GM18868 (cell line): ENCODE results near the gene PLEKHG1.

Source experiments
- ATAC-seq: cut with Tn5 transposase; IDR thresholded peaks from one replicate; pipeline ENCODE4 v1.9.1; 2021; ENCODE audit warnings: mild to moderate bottlenecking, moderate library complexity; ENCODE audit not compliant: unreplicated experiment

Gene PLEKHG1

DNA sequence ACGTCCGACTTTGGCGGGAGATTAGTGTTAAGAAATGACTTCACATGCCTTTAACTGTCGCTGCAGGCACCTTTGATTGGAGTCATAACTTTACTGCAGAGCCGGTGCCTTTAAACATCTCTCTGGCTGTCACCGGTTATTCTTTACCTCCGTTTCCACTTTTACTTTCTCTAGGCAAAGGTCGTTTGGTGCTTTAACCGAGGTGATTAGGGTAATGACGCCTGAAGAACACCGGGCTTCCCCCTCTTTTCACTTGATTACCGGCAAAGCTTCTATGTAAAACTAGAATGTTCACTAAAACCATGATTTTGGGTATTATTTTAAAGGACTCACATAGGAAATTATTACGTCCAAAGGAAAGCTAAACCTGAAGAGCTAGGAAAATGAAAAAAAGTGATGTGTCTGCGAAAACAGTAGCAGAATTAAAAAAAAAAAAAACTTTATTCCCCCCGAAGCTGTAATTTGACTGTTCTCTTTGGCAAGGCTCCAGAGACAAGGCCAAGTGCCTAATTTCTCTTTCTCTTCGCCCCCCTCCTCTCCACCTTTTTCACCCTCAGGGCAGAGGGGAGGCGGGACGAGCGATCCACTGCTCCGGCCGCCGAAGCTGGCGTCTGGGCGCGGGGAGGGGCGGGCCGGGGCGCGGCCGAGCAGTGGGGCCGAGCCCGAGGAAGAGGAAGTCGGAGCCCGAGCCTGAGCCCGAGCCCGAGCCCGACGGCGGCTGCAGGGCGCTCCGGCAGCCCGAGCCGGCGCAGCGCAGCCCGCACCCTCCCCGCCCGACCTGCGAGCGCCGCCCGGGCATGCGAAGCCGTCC is at the start of gene PLEKHG1:
PLEKHG1 (plus strand) TSS at position 687 of the 811 bp plus-strand sequence. CDS start 133,797 bp downstream, outside the sequence.
- ATAC-seq: peak; percentile 74

DNA sequence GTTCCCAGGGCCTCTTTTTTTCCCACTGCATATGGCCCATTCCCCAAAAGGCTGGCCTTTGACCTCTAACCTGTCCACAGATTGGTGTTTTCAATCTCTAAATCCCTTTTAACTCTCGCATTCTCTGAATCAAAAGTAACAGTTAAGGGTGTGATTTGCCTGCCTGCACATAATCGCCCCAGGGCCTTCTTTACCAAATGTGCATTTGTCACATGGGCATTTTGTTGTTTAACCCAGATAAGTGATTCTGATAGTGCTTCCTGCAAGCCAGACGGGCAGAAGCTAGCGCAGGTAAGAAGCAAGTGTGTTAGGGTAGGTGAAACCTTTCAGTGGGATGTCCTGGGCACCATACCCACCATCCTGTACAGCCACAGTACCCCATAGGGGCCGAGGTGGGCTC is 49.4 kb upstream of the PLEKHG1 start:
- ATAC-seq: no peak

DNA sequence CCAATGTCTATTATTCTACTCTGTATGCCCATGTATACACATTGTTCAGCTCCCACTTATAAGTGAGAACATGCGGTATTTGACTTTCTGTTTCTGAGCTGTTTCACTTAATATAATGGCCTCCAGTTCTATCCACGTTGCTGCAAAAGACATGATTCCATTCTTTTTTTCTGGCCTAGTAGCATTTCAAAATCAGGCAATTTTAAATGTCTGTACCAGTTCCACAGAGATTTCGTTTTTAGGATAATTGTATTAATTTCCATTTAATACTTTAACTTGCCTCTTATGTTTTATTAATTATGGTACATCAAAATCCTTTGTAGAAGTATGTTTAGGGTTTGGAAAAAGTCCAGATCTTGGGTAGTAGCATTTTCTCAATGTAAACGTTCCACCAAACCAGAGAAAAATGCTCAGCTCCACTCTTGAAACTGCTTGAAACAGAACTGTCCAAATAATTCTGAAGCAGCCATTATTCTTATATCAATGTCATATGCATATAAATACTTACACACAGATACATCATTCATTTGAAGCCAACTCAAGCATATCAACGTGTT is 42.6 kb upstream of the PLEKHG1 start:
- ATAC-seq: no peak

GRCh38 chr6:150560004-150560883 is 39.4 kb upstream of the PLEKHG1 start:
- no peak for ATAC-seq

DNA sequence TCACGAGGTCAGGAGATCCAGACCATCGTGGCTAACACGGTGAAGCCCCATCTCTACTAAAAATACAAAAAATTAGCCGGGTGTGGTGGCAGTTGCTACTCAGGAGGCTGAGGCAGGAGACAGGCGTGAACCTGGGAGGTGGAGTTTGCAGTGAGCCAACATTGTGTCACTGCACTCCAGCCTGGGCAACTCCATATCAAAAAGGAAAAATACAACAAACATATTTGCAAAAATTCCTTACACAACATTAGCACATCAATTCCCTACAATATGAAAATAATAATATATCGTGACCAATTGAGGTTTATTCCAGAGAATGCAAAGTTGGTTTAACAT is 38.8 kb upstream of the PLEKHG1 start:
- ATAC-seq: no peak

DNA sequence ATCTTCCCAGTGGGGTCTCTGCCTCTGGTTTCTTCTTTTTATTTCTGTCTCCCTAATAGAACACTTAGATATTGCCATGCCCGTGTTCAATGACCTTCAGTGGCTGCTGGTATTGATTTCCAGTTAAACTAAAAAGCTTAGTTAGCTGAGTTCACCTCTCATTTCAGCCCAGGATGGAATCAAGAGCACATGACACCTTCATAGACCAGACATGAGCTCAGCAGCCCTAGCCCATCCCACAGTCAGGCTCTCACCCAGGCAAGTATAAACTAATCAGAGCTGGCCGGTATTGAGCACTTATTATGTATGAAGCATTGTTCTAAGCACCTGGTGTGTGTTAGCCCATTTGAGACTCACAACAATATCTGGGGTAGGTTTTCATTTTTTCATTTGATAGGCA is 33.7 kb upstream of the PLEKHG1 start:
- no peak for ATAC-seq

DNA sequence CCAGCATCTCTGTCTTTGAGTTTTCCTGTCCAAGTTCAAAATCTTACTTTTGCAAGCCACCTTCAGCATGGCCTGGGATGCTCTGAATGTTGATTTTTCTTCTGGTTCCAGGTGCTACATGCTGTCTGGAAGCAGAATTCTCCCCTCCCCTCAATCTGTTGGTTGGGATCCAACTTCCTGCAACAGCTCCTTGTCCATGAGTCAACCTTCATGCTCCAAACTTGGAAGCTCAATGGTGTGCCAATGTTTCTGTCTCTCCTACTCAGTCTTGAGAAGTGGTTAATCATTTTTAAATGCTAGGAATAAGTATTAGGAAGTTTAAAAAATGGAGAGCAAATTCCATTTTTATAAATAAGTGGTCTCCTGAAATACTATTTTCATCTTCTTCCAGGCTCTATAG is 33.2 kb upstream of the PLEKHG1 start:
- no peak for ATAC-seq

GRCh38 chr6:150567380-150567779 is 32.3 kb upstream of the PLEKHG1 start:
- ATAC-seq: no peak

GRCh38 chr6:150567823-150568383 is 31.8 kb upstream of the PLEKHG1 start:
- no peak for ATAC-seq

DNA sequence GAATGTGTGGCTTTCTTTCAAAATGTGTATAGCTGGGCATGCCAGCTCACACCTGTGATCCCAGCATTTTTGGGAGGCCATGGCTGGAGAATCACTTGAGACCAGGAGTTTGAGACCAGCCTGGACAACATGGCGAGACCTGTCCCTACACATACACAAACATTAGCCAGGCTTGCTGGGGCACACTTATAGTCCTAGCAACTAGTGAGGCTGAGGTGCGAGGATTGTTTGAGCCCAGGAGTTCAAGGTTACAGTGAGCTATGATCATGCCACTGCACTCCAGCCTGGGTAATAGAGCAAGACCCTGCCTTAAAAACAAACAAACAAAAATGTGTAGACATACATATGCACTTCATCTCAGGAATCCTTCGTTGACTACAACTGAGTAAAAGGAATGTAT is 31.1 kb upstream of the PLEKHG1 start:
- ATAC-seq: no peak

DNA sequence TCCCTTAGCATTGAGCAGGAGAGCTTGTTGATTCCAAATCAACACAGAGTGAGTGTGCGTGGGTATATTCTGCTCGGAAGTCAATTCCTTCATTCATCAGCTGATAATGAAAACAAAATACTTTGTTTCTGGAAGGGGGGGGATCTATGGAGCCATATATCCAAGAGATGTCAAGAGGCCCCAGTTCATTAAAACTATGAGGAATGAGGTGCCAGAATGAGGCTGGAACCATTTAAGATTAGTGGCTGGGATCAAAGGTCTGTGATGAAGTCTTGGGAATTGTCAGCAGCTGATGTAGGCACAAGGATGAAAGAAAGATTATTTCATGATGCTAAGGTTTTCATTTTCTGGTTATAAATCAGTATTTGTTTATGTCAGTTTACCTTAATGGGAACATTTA is 30.5 kb upstream of the PLEKHG1 start:
- ATAC-seq: no peak

DNA sequence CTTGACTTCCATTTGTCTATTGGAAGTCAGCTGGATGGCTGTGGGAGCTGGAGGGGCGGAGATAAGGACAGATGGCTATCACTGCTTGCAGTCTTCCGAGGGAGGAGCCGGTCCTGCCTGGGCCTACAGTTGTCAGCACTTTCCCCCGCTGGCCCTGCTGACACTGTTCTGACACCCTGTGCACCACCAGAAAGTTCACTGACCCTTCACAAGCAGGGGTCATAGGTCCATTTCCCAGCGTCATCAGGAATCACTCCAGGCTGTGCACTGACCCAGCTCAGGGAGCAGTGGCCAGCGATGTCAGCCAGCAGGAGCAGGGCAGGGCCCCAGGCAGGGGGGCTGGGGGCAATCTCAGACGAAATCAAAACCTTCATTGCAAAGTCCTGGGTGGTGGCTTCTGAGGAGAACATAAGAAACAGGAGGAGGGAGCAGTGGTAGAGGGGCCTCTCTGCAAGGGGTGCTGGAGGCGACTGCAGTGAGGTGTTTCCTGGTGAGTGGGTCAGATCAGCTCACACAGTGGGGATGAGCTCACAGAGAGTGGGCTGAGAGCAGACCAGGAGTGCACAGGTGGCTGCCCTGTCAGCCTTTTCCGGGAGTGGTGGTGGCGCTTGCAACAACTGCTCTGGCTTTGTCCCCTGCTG is 26.5 kb upstream of the PLEKHG1 start:
- no peak for ATAC-seq

- ATAC-seq: no peak
Observed at GRCh38 chr6:150575836-150576235, 23.8 kb upstream of the PLEKHG1 start.

- ATAC-seq: no peak
Observed at GRCh38 chr6:150576651-150577226, 22.9 kb upstream of the PLEKHG1 start.

DNA sequence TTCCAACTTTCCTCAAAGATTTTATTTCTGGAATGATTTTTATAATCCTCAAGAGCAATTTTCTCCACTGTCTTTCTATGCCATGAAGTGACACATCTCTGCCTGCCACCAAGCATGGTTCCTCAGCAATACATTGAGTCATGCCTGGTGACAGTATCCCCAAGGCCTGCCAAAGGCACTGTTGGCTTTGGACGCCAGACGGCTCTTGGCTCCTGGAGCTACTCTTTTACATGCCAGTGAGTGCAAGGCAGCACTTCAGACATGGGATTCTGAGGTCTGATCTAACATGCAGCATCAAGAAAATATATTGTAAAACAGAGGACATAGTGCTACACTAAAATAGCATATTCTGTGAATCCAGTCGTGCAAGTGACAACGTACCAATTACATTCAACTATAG is 20.1 kb upstream of the PLEKHG1 start:
- ATAC-seq: no peak

GRCh38 chr6:150580489-150580888 is 19.2 kb upstream of the PLEKHG1 start:
- no peak for ATAC-seq

GRCh38 chr6:150584065-150584464 is 15.6 kb upstream of the PLEKHG1 start:
- no peak for ATAC-seq

DNA sequence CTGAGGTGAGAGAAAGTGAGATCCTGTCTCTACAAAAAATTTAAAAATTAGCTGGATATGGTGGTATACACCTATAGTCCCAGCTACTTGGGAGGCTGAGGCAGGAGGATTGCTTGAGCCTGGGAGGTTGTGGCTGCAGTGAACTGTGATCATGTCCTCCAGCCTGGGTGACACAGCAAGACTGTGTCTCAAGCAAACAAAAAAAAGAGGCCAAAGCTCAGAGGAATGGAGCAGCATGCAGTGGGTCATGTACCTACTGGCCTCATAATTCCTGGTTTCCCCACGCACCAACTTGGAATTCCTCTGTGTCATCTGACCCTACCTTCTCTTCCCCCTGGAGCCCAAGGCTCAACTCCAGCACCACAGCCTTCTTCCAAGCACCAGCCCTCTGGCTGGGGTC is 15.1 kb upstream of the PLEKHG1 start:
- ATAC-seq: no peak

GRCh38 chr6:150586850-150587359 is 12.8 kb upstream of the PLEKHG1 start:
- ATAC-seq: no peak

DNA sequence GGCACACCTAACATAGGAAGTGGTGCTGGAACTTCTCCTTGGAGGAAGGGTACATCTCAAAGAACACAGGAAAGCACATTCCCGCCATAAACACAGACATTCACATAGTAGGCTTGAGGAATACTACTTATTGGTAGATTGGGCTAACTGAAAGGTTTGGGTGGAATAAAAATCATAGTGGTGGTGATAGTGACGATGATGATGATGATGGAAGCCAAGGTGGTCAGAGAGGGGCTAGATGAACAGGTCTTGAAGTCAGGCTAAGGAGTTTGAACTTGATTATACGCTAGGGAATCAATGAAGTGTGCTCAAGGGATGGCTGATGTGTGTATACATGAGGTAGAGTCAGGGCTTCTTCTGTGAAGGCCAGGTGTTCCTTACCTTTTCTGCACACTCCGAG is 12.0 kb upstream of the PLEKHG1 start:
- ATAC-seq: no peak
